Cardiac muscle cell (in vitro differentiated cells and primary cell): ENCODE results near the gene RENBP. TPM values are rescaled to one million over a fixed set of nuclear protein-coding genes. Genes with fewer than 3 reads are reported as not detected.

Experiments
- DNase-seq, 2 donors: peaks; one replicate each; pipeline versions ENCODE4 v3.0.0 to v3.0.0-alpha.2; 2010 to 2017; ENCODE audit warnings: low read depth in 1 of 2, low spot score in 1 of 2
- H3K27ac ChIP-seq: fragments of 200-600 bp; sonication (generic); 2 replicates; pipeline ENCODE4 v1.5.1; 2016
- H3K27me3 ChIP-seq: fragments of 200-600 bp; sonication (generic); 2 replicates; pipeline ENCODE4 v1.6.0; 2016; ENCODE audit warnings: control low read depth
- H3K36me3 ChIP-seq: fragments of 200-600 bp; sonication (generic); 2 replicates; pipeline ENCODE4 v1.5.1; 2016; ENCODE audit warnings: control low read depth
- H3K4me1 ChIP-seq: fragments of 200-600 bp; sonication (generic); 2 replicates; pipeline ENCODE4 v1.8.1; 2017; ENCODE audit warnings: low read depth, mild to moderate bottlenecking, mixed run types
- H3K4me3 ChIP-seq: fragments of 200-600 bp; sonication (generic); 2 replicates; pipeline ENCODE4 v1.5.1; 2016; ENCODE audit warnings: mild to moderate bottlenecking
- H3K9me3 ChIP-seq: fragments of 200-600 bp; sonication (generic); 2 replicates; pipeline ENCODE4 v1.5.1; 2017; ENCODE audit warnings: low read depth, mild to moderate bottlenecking, control low read depth
- polyA plus RNA-seq: library from polyadenylated mRNA; unstranded; fragments of >200 nt; fragmentation: Nextera tagmentation; extraction: Ambion mirVana; gene quantifications from 2 replicates; pipeline ENCODE4 v1.2.1, GENCODE V29; 2016
- total RNA-seq: library from RNA; depleted of rRNA; stranded (reverse); fragments of >200 nt; gene quantifications from 2 replicates; pipeline ENCODE4 v1.2.3, GENCODE V29; 2016
- TF ChIP-seq, protein P1 (sequence below): IDR thresholded peaks from 2 replicates; pipeline ENCODE4 v1.5.1; 2012; ENCODE audit warnings: low read depth, mild to moderate bottlenecking, low read length

RENBP gene
- total and polyA plus RNA-seq, 2 experiments from 2014 or later = 7.4 to 12.4 TPM

DNA sequence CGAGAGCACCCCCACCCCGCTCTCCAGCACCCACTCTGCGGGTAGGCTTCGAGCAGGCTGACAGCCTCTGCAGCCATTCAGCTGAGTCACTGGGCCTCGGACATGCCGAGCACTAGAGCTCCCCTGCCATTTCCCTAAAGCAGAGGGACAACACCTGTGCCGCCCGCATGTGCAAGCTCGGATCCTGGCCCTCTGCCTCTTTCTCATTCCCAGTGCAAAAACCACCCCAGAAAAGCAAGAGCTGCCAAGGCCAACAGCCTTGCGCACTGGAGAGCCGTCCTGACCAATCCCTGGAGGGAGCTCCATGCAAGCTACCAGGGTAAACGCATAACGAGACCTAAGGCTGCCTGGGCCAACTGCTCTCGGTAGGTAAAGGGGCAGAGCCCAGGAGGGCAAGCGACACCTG is 21.8 kb upstream of the RENBP start:
- Histone ChIP-seq H3K4me3 (no peak overlapping the region), H3K36me3 (peaks cover under 1% of the 10 kb centered on the region), H3K27me3 (no peaks in the 10 kb centered on the region), H3K4me1 (no peaks in the 10 kb centered on the region), H3K27ac (no peak overlapping the region), H3K9me3 (no peaks in the 10 kb centered on the region)
- DNase-seq = no peak
- TF ChIP-seq, protein P1, sequence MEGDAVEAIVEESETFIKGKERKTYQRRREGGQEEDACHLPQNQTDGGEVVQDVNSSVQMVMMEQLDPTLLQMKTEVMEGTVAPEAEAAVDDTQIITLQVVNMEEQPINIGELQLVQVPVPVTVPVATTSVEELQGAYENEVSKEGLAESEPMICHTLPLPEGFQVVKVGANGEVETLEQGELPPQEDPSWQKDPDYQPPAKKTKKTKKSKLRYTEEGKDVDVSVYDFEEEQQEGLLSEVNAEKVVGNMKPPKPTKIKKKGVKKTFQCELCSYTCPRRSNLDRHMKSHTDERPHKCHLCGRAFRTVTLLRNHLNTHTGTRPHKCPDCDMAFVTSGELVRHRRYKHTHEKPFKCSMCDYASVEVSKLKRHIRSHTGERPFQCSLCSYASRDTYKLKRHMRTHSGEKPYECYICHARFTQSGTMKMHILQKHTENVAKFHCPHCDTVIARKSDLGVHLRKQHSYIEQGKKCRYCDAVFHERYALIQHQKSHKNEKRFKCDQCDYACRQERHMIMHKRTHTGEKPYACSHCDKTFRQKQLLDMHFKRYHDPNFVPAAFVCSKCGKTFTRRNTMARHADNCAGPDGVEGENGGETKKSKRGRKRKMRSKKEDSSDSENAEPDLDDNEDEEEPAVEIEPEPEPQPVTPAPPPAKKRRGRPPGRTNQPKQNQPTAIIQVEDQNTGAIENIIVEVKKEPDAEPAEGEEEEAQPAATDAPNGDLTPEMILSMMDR = no peak

DNA sequence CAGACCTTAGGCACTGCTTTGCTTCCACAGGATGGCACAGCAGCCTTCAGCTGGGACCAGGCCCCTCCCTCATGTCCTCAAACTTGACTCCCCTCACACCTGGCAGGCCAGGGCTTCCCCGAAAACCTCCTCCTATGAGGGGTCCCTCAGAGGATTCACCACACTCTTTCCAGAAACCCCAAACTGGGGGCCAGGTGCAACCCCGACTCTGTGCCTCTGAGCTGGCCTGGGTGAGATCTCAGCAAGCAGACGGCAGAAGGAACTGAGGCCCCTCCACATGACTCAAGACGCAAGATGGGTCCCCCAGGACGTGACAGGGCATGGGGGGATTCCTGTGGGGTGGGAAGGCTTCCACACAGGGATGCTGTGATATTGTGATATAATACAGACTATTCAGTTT is 21.0 kb upstream of the RENBP start:
- Histone ChIP-seq H3K9me3 (no peaks in the 10 kb centered on the region), H3K4me3 (no peak overlapping the region), H3K4me1 (no peaks in the 10 kb centered on the region), H3K27me3 (no peaks in the 10 kb centered on the region), H3K36me3 (no peaks in the 10 kb centered on the region), H3K27ac (no peak overlapping the region)
- no peak for DNase-seq
- TF ChIP-seq, protein P1 = no peak

DNA sequence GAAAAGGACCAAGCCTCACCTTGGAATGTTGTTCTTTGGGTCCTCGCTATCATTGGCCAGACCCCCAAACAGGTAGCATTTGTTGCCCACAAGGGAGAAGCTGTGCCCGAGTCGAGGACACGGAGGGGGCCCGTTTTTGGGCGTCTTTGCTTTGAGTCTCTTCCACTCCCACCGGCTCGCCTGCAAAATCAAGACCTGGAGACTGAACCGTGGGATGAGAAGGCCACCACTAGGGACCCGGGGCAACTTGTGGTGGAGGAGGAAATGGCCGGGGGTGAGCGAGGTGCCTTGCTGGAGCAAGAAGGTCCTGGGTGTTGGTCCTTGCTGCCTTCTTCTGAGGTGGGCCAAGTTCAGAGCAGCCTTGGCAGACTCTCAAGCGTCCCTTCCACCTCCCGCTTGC is 19.7 kb upstream of the RENBP start:
- Histone ChIP-seq H3K4me1 (no peaks in the 10 kb centered on the region), H3K27me3 (no peaks in the 10 kb centered on the region), H3K9me3 (no peaks in the 10 kb centered on the region), H3K27ac (no peak overlapping the region), H3K36me3 (no peaks in the 10 kb centered on the region), H3K4me3 (no peak overlapping the region)
- DNase-seq = no peak
- TF ChIP-seq, protein P1 = no peak

DNA sequence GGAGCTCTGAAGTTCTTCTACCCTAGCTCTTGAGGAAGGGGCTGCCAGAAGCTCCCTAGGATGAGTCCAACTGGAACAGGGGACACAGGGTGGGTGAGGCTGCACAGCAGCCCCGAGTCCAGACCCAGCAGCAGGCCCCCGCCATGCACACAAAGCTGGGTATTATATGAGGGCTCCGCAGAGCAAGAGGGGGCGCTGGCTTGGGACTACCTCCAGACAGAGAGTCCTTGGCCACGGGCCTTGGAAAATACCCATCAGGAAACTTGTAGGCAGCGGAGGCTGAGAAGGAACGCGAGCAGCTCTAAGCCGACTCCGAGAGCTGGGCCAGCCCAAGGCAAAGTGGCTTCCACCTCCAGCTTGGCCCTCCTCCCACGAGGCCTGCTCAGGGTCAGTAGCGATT is 19.1 kb upstream of the RENBP start:
- Histone ChIP-seq H3K4me1 (no peaks in the 10 kb centered on the region), H3K27me3 (no peaks in the 10 kb centered on the region), H3K27ac (no peak overlapping the region), H3K36me3 (no peaks in the 10 kb centered on the region), H3K4me3 (no peak overlapping the region), H3K9me3 (no peaks in the 10 kb centered on the region)
- TF ChIP-seq, protein P1 = no peak
- DNase-seq = no peak

DNA sequence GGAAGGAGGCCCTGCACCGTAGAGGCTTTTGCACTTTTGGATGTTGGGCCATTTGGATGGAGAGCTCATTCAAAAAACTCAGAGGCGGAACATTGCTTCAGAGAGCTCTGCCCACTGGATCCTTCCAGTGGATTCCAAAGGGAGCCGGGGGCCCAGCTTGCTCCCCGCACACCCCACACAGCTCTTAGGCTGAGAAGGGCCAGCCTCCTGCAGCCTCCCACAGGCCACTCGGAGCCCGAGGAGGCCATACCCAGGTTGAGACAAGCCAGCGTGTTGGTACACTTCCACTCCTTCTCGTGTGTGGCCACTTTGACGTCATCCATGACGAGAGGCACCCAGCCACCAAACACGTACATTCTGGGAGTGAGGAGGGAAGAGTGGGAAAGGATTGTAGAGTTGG is 16.8 kb upstream of the RENBP start:
- Histone ChIP-seq H3K4me3 (no peak overlapping the region), H3K27me3 (no peaks in the 10 kb centered on the region), H3K4me1 (no peaks in the 10 kb centered on the region), H3K36me3 (no peaks in the 10 kb centered on the region), H3K9me3 (no peaks in the 10 kb centered on the region), H3K27ac (no peak overlapping the region)
- no peak for DNase-seq
- TF ChIP-seq, protein P1 = no peak

DNA sequence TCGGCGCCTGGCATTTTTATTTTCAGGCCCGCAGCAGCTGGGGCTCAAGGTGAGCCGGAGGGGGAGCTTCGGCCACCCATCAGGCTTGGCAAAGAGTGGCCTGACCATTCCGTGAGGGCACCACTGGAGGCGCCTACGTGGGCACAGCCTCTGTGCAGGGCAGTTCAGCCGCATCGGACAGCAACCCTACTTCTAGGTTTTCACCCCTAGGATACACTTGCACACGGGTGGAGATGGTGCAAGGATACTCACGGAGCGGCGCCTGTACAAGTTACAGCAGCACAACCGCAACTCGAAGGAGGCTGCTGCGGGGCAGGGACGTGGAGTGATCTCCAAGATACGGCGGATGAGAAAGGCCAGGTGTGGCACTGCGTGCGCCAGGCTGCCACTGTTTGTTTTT is 16.3 kb upstream of the RENBP start:
- DNase-seq = no peak
- H3K9me3 ChIP-seq = no peaks in the 10 kb centered on the region
- no peaks in the 10 kb centered on the region for H3K4me1 ChIP-seq
- H3K36me3 ChIP-seq = no peaks in the 10 kb centered on the region
- no peaks in the 10 kb centered on the region for H3K27me3 ChIP-seq
- no peak overlapping the region for H3K4me3 ChIP-seq
- TF ChIP-seq, protein P1 = no peak
- no peak overlapping the region for H3K27ac ChIP-seq
